PFSK-1 (cell line): Measurements from ENCODE around the gene REXO4.

Experiments used
- FOXP2 ChIP-seq: optimal IDR thresholded peaks from 2 replicates; pipeline ENCODE3; 2011; ENCODE audit warnings: borderline replicate concordance, control low read depth, inconsistent platforms; ENCODE audit not compliant: insufficient read depth; ENCODE audit errors: extremely low read length, extremely low read depth
- POLR2AphosphoS5 ChIP-seq: IDR thresholded peaks from 2 replicates; pipeline ENCODE4 v1.6.1; 2012; ENCODE audit warnings: low read depth, mild to moderate bottlenecking, control low read depth, low read length, moderate library complexity
- SIN3A ChIP-seq: IDR thresholded peaks from 2 replicates; pipeline ENCODE4 v1.6.1; 2012; ENCODE audit warnings: mild to moderate bottlenecking, low read length, moderate library complexity, borderline replicate concordance; ENCODE audit not compliant: insufficient read depth
- TAF1 ChIP-seq: IDR thresholded peaks from 2 replicates; pipeline ENCODE4 v1.6.1; 2012; ENCODE audit warnings: low read length, control low read depth, borderline replicate concordance; ENCODE audit not compliant: insufficient read depth
- TF ChIP-seq, protein P1 (sequence below), 2 experiments: IDR thresholded peaks; 2 replicates each; pipeline versions ENCODE4 v1.6.1 to v1.8.0; 2011 to 2012; ENCODE audit warnings: low read depth in 2 of 2, low read length in 2 of 2, control low read depth in 1 of 2, inconsistent platforms in 1 of 2, mild to moderate bottlenecking in 1 of 2, moderate library complexity in 1 of 2; ENCODE audit not compliant: insufficient read depth in 1 of 2

Gene REXO4

DNA sequence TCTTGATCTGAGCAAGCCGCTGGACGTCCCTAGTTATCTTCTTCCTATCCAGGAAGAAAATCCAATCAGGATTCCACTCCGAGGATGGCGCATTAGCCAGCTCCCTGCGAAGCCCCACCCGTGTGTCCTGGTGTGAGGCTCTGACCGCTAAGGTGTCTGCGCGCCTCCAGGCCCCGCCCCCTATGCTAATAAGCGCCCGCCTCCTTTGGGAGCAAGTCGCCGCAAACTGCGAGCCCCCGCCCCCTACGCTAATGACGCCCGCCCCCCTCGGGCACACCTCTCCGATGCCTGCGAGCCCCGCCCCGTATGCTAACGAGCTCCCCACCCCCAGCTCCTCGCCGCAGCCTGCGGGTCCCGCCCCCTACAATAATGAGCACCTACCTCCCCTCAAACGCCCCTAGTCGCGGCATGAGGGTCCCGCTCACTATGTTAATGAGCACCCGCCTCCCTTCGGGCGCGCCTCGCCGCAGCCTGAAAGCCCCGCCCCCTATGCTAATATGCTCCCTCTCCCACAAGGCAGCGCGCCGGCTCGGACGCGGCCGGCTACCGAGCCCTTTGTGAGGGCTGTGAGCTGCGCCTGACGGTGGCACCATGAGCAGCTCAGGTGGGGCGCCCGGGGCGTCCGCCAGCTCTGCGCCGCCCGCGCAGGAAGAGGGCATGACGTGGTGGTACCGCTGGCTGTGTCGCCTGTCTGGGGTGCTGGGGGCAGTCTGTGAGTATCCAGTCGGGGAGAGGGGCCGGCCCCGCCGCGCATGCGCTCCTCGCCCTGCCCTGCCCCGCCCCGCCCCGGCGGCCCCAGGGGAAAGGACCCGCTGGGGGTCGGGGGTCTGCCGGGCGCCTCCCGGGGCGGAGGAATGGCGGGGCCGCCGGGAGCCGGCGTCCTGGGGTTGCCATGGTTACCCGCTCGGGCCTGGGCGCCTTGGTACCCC is 41.9 kb upstream of the REXO4 start, which contains the start of gene CACFD1:
Gene CACFD1, plus strand, starts transcription at position 503 of the 929 bp plus-strand sequence. Its CDS starts 89 bp downstream, at position 592.
- TF ChIP-seq SIN3A (no peak), TAF1 (no peak), POLR2AphosphoS5 (peak; percentile 76), FOXP2 (no peak)
- TF ChIP-seq, protein P1, sequence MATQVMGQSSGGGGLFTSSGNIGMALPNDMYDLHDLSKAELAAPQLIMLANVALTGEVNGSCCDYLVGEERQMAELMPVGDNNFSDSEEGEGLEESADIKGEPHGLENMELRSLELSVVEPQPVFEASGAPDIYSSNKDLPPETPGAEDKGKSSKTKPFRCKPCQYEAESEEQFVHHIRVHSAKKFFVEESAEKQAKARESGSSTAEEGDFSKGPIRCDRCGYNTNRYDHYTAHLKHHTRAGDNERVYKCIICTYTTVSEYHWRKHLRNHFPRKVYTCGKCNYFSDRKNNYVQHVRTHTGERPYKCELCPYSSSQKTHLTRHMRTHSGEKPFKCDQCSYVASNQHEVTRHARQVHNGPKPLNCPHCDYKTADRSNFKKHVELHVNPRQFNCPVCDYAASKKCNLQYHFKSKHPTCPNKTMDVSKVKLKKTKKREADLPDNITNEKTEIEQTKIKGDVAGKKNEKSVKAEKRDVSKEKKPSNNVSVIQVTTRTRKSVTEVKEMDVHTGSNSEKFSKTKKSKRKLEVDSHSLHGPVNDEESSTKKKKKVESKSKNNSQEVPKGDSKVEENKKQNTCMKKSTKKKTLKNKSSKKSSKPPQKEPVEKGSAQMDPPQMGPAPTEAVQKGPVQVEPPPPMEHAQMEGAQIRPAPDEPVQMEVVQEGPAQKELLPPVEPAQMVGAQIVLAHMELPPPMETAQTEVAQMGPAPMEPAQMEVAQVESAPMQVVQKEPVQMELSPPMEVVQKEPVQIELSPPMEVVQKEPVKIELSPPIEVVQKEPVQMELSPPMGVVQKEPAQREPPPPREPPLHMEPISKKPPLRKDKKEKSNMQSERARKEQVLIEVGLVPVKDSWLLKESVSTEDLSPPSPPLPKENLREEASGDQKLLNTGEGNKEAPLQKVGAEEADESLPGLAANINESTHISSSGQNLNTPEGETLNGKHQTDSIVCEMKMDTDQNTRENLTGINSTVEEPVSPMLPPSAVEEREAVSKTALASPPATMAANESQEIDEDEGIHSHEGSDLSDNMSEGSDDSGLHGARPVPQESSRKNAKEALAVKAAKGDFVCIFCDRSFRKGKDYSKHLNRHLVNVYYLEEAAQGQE (IDR thresholded peaks at IDR 0.05; ENCODE audit: insufficient read depth in 1 of 2, low read depth in 2 of 2, low read length in 2 of 2): no peak

DNA sequence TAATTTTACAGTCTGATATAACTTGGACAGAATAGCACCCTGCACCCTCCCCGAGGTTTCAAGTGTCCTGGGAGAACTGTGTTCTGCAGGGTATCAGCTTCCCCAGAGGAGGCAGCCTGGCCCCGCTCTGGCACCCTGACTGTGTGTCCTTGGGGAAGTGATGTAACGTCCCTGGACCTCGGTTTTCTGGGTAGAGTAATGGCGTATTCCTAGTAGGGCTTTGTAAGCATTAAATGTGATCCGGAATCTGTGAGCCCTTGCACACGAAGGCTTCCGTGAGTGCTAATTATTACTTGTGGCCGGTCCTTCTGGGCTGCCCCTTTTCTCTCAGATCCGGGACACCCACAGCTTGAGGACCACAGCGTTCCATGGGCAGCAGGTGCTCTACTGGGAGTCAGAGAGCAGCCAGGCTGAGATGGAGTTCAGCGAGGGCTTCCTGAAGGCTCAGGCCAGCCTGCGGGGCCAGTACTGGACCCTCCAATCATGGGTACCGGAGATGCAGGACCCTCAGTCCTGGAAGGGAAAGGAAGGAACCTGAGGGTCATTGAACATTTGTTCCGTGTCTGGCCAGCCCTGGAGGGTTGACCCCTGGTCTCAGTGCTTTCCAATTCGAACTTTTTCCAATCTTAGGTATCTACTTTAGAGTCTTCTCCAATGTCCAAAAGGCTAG is 41.0 kb upstream of the REXO4 start:
- TF ChIP-seq SIN3A (no peak), TAF1 (no peak), POLR2AphosphoS5 (no peak), FOXP2 (no peak)
- TF ChIP-seq, protein P1 (IDR thresholded peaks at IDR 0.05; ENCODE audit: insufficient read depth in 1 of 2, low read depth in 2 of 2, low read length in 2 of 2): no peak

DNA sequence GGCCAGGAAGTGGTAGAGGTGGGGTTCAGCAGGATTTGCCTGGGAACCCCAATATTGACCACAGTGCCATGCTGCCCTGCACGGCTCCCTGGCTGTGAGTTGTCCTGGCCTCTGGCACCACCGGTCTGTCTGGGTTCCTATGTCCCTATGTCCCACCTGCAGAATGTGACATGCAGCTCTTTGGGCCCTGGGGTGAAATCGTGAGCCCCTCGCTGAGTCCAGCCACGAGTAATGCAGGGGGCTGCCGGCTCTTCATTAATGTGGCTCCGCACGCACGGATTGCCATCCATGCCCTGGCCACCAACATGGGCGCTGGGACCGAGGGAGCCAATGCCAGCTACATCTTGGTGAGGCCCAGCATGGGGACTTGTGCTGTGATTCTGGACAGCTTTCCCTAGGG is 39.9 kb upstream of the REXO4 start:
- TF ChIP-seq SIN3A (no peak), FOXP2 (no peak), TAF1 (no peak), POLR2AphosphoS5 (no peak)
- TF ChIP-seq, protein P1 (IDR thresholded peaks at IDR 0.05; ENCODE audit: insufficient read depth in 1 of 2, low read depth in 2 of 2, low read length in 2 of 2): no peak

DNA sequence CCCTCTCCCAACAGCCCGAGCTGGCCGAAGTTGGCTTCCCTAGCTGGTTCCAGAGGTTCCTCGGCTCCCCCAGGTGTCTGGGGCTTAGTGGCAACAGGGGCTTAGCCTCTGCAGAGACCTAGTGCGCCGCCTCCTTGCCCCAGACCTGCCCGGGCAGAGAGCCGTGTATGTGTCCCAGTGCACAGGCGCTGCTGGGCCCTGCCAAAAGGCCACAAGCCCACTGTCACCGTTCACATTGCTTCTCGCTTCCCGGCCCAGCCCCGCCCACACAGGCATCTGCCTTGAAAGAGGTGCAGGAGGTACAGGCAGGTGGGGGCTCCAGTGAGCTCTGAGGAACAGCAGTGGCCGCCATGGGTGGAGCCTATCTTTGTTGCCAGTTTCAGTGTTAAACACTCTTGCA is 39.4 kb upstream of the REXO4 start:
- no peak for TF ChIP-seq FOXP2
- TF ChIP-seq, protein P1 (IDR thresholded peaks at IDR 0.05; ENCODE audit: insufficient read depth in 1 of 2, low read depth in 2 of 2, low read length in 2 of 2): no peak
- no peak for TF ChIP-seq SIN3A
- TF ChIP-seq TAF1: no peak
- TF ChIP-seq POLR2AphosphoS5: no peak
